HEK293 (cell line): ENCODE results near the gene SCNN1G.

ENCODE experiments used
- CTCF ChIA-PET: fragments of 350-600 bp; formaldehyde crosslinking; extraction: SDS; loops from one replicate; lab custom pipeline; 2021; ENCODE audit warnings: antibody characterized with exemption; lab: Yijun Ruan, JAX
- POLR2A ChIA-PET: fragments of 300-600 bp; formaldehyde crosslinking; extraction: SDS; loops from one replicate; lab custom pipeline; 2020; ENCODE audit warnings: antibody characterized with exemption, inconsistent platforms; lab: Yijun Ruan, JAX
- H3K27ac ChIP-seq: fragments of 200-500 bp; sonication (Bioruptor generic); 2 replicates; pipeline ENCODE4 v1.5.1; 2014; ENCODE audit warnings: low read depth, low read length, control low read depth, inconsistent platforms; ENCODE audit errors: extremely low read depth
- H3K36me3 ChIP-seq, 2 experiments: fragments of 200-500 bp in 1 of 2; sonication (Bioruptor generic) in 1 of 2; 1 replicate in 1 of 2; 2 replicates in 1 of 2; pipeline ENCODE4 v1.5.1; 2014 to 2017; ENCODE audit warnings: inconsistent platforms in 2 of 2, low read length in 2 of 2; ENCODE audit not compliant: control insufficient read depth in 2 of 2, insufficient read depth in 1 of 2
- H3K4me1 ChIP-seq: fragments of 200-500 bp; sonication (Bioruptor generic); 2 replicates; pipeline ENCODE4 v1.5.1; 2014; ENCODE audit warnings: mild to moderate bottlenecking, low read length, inconsistent platforms; ENCODE audit not compliant: control insufficient read depth, insufficient read depth
- H3K4me3 ChIP-seq: 2 replicates; pipeline ENCODE4 v1.5.1; 2011; ENCODE audit warnings: low read depth, mild to moderate bottlenecking, control low read depth, low read length, moderate library complexity
- H3K9me3 ChIP-seq: fragments of 200-500 bp; sonication (Bioruptor generic); 2 replicates; pipeline ENCODE4 v1.5.1; 2014; ENCODE audit warnings: low read depth, low read length, inconsistent platforms; ENCODE audit not compliant: control insufficient read depth, insufficient read depth
- HOXD13 ChIP-seq: sonication (generic); formaldehyde crosslinking; IDR thresholded peaks from 2 replicates; pipeline ENCODE4 v1.8.0; 2022; ENCODE audit warnings: missing genetic modification reagents, borderline replicate concordance
- KLF17 ChIP-seq: fragments of 450-650 bp; formaldehyde crosslinking; IDR thresholded peaks from 2 replicates; pipeline ENCODE4 v1.5.1; 2016; ENCODE audit warnings: missing biosample characterization, missing genetic modification characterization
- KLF8 ChIP-seq: fragments of 450-650 bp; formaldehyde crosslinking; IDR thresholded peaks from 2 replicates; pipeline ENCODE4 v1.5.1; 2016; ENCODE audit warnings: missing biosample characterization, missing genetic modification characterization
- TCF7L2 ChIP-seq: IDR thresholded peaks from 2 replicates; pipeline ENCODE4 v1.6.1; 2011; ENCODE audit warnings: low read depth, mild to moderate bottlenecking, inconsistent platforms, low read length, moderate library complexity, borderline replicate concordance
- ZIC2 ChIP-seq: fragments of 450-650 bp; formaldehyde crosslinking; IDR thresholded peaks from 2 replicates; pipeline ENCODE4 v1.5.1; 2016; ENCODE audit warnings: missing biosample characterization, missing genetic modification characterization
- ZNF214 ChIP-seq: fragments of 450-650 bp; formaldehyde crosslinking; IDR thresholded peaks from 2 replicates; pipeline ENCODE4 v1.5.1; 2017; ENCODE audit warnings: missing biosample characterization, mild to moderate bottlenecking, missing genetic modification characterization, borderline replicate concordance
- ZNF221 ChIP-seq: fragments of 450-650 bp; formaldehyde crosslinking; IDR thresholded peaks from 2 replicates; pipeline ENCODE4 v1.5.1; 2017; ENCODE audit warnings: missing biosample characterization, missing genetic modification characterization, borderline replicate concordance
- ZNF223 ChIP-seq: fragments of 450-650 bp; formaldehyde crosslinking; IDR thresholded peaks from 2 replicates; pipeline ENCODE4 v1.5.1; 2016; ENCODE audit warnings: missing biosample characterization, missing genetic modification characterization
- ZNF280D ChIP-seq: fragments of 450-650 bp; formaldehyde crosslinking; IDR thresholded peaks from 2 replicates; pipeline ENCODE4 v1.5.1; 2016; ENCODE audit warnings: missing biosample characterization, missing genetic modification characterization
- ZNF292 ChIP-seq: fragments of 450-650 bp; formaldehyde crosslinking; IDR thresholded peaks from 2 replicates; pipeline ENCODE4 v1.5.1; 2016; ENCODE audit warnings: low read depth, missing biosample characterization, missing genetic modification characterization, borderline replicate concordance
- ZNF324 ChIP-seq: fragments of 450-650 bp; formaldehyde crosslinking; IDR thresholded peaks from 2 replicates; pipeline ENCODE4 v1.5.1; 2016; ENCODE audit warnings: missing biosample characterization, missing genetic modification characterization
- ZNF529 ChIP-seq: fragments of 450-650 bp; formaldehyde crosslinking; IDR thresholded peaks from 2 replicates; pipeline ENCODE4 v1.5.1; 2017; ENCODE audit warnings: missing genetic modification characterization, missing biosample characterization; ENCODE audit not compliant: insufficient replicate concordance
- ZNF623 ChIP-seq: fragments of 450-650 bp; formaldehyde crosslinking; IDR thresholded peaks from 2 replicates; pipeline ENCODE4 v1.5.1; 2016; ENCODE audit warnings: missing biosample characterization, missing genetic modification characterization
- ZNF624 ChIP-seq: fragments of 450-650 bp; formaldehyde crosslinking; IDR thresholded peaks from 2 replicates; pipeline ENCODE4 v1.5.1; 2017; ENCODE audit warnings: missing biosample characterization, missing genetic modification characterization
- ZNF664 ChIP-seq: fragments of 450-650 bp; formaldehyde crosslinking; IDR thresholded peaks from 2 replicates; pipeline ENCODE4 v1.5.1; 2016; ENCODE audit warnings: missing biosample characterization, missing genetic modification characterization
- ZSCAN16 ChIP-seq: fragments of 450-650 bp; formaldehyde crosslinking; IDR thresholded peaks from 2 replicates; pipeline ENCODE4 v1.5.1; 2016; ENCODE audit warnings: missing biosample characterization, missing genetic modification characterization
- ZXDB ChIP-seq: fragments of 450-650 bp; formaldehyde crosslinking; IDR thresholded peaks from 2 replicates; pipeline ENCODE4 v1.5.1; 2016; ENCODE audit warnings: missing biosample characterization, missing genetic modification characterization
- TF ChIP-seq, protein P1 (sequence below): fragments of 450-650 bp; formaldehyde crosslinking; IDR thresholded peaks from 2 replicates; pipeline ENCODE4 v1.5.1; 2017; ENCODE audit warnings: missing biosample characterization, missing genetic modification characterization
- TF ChIP-seq, protein P2 (sequence below): fragments of 450-650 bp; formaldehyde crosslinking; IDR thresholded peaks from 2 replicates; pipeline ENCODE4 v1.5.1; 2016; ENCODE audit warnings: missing biosample characterization, missing genetic modification characterization
- TF ChIP-seq, protein P3 (sequence below): fragments of 450-650 bp; formaldehyde crosslinking; IDR thresholded peaks from 2 replicates; pipeline ENCODE4 v1.5.1; 2016; ENCODE audit warnings: missing biosample characterization, missing genetic modification characterization, borderline replicate concordance

Gene SCNN1G

GRCh38 chr16:23182206-23182678 lies 303 bp upstream of the SCNN1G start (continued):
- TF ChIP-seq KLF17 (no peak), ZNF214 (no peak), ZNF529 (tag by site-specific recombination) (no peak), ZIC2 (tag by site-specific recombination) (peak; percentile 86), ZNF623 (tag by site-specific recombination) (no peak), ZSCAN16 (no peak), ZNF292 (no peak), ZNF324 (tag by site-specific recombination) (no peak), HOXD13 (no peak), ZXDB (tag by site-specific recombination) (no peak), ZNF624 (tag by site-specific recombination) (no peak), ZNF221 (tag by site-specific recombination) (no peak)
- TF ChIP-seq, protein P1, sequence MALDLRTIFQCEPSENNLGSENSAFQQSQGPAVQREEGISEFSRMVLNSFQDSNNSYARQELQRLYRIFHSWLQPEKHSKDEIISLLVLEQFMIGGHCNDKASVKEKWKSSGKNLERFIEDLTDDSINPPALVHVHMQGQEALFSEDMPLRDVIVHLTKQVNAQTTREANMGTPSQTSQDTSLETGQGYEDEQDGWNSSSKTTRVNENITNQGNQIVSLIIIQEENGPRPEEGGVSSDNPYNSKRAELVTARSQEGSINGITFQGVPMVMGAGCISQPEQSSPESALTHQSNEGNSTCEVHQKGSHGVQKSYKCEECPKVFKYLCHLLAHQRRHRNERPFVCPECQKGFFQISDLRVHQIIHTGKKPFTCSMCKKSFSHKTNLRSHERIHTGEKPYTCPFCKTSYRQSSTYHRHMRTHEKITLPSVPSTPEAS = no peak
- TF ChIP-seq, protein P2, sequence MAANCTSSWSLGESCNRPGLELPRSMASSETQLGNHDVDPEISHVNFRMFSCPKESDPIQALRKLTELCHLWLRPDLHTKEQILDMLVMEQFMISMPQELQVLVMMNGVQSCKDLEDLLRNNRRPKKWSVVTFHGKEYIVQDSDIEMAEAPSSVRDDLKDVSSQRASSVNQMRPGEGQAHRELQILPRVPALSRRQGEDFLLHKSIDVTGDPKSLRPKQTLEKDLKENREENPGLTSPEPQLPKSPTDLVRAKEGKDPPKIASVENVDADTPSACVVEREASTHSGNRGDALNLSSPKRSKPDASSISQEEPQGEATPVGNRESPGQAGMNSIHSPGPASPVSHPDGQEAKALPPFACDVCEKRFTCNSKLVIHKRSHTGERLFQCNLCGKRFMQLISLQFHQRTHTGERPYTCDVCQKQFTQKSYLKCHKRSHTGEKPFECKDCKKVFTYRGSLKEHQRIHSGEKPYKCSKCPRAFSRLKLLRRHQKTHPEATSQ = no peak

GRCh38 chr16:23183543-23183862 lies 958 bp downstream of the SCNN1G start:
- no peaks in the 10 kb centered on the region for H3K9me3 ChIP-seq
- H3K36me3 ChIP-seq = no peaks in the 10 kb centered on the region
- H3K27ac ChIP-seq = no peak overlapping the region
- no peak overlapping the region for H3K4me3 ChIP-seq
- ChIA-PET CTCF (interaction anchor here (0.6 to 8.8 kb wide), 5 partner anchors 18 to 251 kb away, joined by 3 to 174 read pairs (median 3); no protein-coding TSS in a partner anchor), POLR2A (no interaction called here)
- 0 out of 2 replicates have a peak, but pooled peaks cover 2% of the 10 kb centered on the region for H3K4me1 ChIP-seq
- TF ChIP-seq TCF7L2 (no peak), ZNF280D (tag by site-specific recombination) (no peak), ZNF223 (no peak), KLF8 (no peak), ZNF664 (tag by site-specific recombination) (peak; percentile 87)
- TF ChIP-seq, protein P3, sequence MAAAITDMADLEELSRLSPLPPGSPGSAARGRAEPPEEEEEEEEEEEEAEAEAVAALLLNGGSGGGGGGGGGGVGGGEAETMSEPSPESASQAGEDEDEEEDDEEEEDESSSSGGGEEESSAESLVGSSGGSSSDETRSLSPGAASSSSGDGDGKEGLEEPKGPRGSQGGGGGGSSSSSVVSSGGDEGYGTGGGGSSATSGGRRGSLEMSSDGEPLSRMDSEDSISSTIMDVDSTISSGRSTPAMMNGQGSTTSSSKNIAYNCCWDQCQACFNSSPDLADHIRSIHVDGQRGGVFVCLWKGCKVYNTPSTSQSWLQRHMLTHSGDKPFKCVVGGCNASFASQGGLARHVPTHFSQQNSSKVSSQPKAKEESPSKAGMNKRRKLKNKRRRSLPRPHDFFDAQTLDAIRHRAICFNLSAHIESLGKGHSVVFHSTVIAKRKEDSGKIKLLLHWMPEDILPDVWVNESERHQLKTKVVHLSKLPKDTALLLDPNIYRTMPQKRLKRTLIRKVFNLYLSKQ = no peak
